Fibroblast of the conjunctiva (primary cell): ENCODE results near the gene PCCA.
"Not testable (repeated sequence)": the region's sequence is repeated elsewhere in the genome, so short reads cannot be mapped to it uniquely, and the experiment has no call there.

Experiments
- DNase-seq: peaks from one replicate; pipeline ENCODE4 v3.0.0-alpha.2; 2010; ENCODE audit warnings: low read depth

PCCA gene

GRCh38 chr13:100524688-100525087, 435.8 kb downstream of the PCCA start:
- not testable (repeated sequence) for DNase-seq

- DNase-seq, result no peak
Measured at GRCh38 chr13:100525453-100526317, 436.8 kb downstream of the PCCA start.

GRCh38 chr13:100526318-100527000, 437.6 kb downstream of the PCCA start:
- no peak for DNase-seq

DNA sequence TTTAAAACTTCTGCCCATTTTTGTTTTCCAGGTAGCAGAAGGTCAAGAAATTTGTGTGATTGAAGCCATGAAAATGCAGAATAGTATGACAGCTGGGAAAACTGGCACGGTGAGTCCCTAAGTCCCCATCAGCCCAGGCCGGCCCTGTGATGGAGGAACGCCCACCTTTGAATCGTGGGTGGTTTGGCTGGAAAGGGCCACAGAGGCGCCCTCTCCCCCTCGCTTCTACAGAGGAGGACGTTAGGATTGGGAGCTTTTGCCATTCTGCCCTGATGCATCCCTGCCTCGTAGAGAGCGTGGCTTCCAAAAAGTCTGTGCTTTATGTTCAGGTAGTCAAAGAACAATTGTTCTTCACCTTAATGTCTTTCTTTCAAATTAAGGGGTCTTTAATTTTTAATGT, 438.8 kb downstream of the PCCA start:
- DNase-seq, result no peak

DNA sequence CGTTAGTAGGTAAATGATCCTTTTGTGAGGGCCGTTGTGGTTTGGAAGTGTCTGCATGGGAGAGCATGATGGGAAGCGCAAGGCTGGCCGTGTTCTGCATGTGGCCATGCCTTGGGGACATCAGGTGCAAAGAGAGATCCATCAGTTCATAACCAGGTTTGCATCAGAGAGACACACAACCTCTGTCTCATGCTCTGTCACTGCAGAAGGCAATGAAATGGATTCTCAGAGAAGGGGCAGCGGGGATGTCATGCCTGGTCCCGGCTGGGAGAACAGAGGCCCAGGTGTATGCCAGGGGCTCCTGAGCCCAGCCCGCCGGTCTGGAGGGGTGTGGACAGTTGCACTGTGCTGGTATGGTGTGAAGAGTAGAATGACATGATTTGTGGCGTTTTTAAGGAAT, 439.5 kb downstream of the PCCA start:
- DNase-seq, result no peak

- no peak for DNase-seq
Measured at GRCh38 chr13:100528820-100529219, 439.9 kb downstream of the PCCA start.

- no peak for DNase-seq
Measured at GRCh38 chr13:100529666-100530377, 440.9 kb downstream of the PCCA start.

DNA sequence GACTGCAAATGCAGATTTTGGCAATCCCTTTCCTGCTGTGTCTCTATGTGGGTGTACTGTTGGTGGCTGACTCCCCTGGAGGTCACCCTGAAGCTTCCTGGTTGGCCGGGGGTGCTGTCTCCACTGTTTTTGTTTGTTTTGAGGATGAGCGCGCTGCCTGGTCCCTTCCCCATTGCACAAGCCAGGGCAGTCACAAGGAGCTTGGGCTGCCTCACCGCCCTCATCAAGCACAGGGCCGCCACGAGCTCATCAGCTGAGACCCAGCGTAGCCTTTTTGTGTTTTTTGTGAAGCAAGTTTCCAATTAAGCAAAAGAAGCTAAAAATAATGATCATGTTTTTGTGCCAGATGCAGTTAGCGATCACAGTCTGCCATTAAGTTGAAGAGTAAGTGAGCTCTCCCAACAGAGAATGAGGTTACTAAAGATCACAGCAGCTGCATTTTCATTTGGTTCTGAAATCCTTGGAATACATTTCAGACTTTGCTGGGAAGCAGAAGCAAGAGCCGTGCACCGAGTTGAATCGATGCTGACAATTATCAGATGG, 441.8 kb downstream of the PCCA start:
- no peak for DNase-seq

DNA sequence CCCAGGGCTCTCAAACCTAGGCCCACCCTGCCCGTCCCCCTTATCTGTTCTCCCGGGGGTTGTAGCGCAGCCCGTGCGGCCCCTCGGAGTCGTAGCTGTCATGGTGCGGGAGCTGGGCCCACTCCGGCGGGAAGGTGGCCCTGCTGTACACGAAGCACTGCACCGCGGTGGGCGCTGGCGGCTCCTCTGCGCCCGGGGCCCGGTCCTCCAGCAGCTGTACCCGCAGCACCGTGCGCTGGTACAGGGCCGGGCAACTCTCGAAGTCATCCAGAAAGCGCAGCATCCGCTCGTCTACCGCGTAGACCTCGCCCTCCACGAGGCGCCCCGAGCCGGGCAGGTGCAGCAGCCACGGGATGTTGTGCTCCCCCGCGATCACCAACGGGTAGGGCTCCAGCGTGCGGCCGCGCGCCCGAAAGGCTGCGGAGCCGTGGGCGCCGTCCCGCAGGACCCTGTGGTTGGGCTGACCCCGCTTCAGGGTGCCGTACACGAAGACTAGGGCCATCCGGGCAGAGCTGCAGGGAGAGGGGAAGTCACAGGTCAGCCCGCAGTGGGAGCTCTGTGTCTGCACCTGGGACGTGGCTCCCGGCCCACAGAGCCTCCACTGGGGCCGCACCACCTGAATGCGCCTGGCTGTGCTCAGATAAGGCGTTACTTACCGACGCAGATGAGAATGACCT, 443.3 kb downstream of the PCCA start:
- no peak for DNase-seq

DNA sequence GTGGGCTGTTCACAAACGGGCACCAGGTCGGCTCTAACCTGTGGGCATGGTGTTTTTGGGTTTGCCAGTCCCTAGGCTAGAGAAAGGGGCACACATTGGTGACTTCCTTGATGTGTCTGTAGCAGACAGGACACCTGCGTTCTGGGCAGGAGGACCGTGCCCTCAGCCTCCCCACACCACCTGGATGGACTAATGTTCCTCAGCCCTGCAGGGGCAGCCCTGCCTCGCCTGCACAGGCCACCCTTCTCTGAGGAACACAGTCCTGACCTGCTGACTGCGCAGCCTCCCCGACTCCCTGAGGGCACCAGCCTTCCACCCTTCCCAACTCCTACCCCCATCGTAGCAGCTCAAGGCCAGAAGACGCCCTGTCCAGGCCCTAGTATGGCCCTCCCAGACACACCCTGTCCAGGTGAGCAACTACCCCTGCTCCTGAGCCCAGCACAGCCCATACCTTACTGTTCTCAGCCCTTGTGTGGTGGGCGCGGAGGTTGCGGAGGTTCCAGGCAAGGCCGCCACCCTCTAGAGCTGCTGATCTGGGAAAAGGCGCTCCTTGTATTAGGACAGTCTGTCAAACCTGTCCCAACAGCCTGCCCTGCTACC, 444.0 kb downstream of the PCCA start:
- DNase-seq, result no peak

GRCh38 chr13:100533588-100534041, 444.7 kb downstream of the PCCA start:
- DNase-seq, result no peak

DNA sequence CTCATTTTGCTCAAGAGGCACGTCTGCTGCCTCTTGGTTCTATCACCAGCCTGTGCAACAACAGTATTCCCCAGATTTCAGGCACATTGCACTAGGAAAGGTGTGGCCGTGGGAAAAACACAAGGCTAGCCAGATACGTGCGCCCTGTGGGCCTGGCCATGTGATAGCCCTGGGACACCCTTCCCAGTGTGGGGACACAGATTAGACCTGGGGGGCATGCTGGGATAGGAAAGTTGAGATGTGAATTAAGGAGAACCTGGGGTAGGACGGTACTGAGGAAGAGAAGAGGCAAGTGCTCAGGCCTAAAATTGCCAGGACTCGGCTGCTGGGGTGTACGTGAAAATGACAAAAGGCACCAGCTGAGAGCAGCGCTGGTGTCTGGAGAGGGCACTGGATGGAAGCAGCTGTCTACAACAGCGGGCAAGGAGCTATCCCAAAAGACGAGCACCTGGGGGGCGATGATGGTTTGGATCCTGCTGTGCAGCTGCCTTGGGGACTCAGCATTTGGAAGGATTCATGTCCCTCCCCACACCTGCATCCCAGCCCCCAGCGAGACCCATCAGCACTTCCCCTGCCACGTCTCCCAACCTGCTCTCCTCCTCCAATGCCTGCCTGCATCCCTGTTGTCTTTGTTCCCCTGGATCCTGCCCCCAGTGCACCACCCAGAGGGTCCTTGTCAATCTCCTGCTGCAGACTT, 445.4 kb downstream of the PCCA start:
- no peak for DNase-seq

DNA sequence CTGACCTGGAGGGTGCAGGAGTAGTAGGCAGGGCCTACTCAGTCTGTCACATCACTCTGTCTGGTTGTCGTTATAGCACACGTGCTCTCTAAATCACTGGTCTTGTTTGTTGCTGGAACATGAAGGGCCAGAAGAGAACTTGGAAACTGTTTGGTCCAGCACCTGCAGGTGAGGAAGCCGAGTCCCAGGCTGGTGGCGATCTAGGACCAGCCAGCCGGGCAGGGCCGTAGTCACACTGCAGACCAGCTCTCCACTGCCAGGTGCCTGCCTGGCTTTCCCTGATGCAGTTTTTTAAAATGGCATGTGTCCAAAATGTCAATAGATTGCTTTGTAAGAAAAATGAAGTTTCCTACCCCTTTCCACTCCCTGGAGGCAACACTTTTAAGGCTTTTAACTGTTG, 446.0 kb downstream of the PCCA start:
- DNase-seq, result no peak

DNA sequence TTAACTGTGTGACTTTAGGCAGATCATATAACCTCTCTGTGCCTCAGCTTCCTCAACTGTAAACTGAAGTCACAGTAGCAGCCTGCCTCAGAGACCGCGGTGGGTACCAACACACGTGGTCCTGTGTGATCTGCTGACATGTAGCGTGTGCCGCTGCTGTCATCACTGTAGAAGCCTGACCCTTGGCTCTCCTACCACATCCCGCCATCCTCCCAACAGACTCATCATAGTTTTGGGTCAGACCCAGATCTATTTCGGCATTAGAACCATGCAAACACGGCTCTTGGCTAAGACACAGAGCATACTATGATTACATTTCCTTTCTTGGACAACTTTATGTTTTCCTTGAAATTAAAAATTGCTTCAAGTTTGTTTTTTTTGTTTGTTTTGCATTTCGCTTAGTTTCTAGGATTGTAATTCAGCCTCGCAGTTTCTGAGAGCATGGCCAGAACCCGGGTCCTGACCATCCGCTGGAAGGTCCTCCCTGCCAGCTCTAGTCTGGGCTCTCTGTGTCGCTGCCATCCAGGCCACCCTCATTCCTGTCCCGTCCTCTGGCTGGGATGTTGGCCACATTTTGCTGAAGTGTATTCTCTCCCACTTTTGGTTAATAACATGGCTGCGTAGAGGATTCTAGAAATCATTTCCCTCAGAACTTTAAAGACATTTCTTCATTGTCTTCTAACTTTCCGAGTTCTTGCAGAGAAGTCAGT, 446.7 kb downstream of the PCCA start:
- no peak for DNase-seq

DNA sequence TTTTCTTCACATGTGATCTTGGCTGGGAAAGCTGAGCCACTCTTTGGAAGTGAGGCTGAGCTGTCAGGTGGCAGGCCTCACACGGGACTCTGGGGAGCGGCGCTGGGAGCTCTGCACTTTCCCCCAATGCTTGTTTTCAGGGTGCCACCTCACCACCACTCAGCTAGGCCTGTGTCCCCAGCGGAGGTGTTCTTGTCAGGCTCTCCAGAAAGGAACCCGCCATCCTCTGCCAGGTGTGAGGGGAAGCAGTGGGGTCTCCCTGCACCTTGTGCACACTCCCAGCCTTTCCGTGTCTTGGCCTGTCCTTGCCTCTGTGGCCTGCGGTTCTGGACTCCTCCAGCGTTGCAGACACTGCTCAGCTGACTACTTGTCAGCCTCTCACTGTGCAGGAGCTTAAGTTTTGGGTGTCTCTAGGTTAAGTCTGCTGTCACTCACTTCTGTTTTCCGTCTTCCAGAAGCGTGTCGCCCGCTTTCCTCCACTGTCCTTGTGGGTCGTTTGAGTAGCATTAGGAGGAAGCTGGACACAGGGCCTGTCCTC, 447.8 kb downstream of the PCCA start:
- DNase-seq, result no peak

DNA sequence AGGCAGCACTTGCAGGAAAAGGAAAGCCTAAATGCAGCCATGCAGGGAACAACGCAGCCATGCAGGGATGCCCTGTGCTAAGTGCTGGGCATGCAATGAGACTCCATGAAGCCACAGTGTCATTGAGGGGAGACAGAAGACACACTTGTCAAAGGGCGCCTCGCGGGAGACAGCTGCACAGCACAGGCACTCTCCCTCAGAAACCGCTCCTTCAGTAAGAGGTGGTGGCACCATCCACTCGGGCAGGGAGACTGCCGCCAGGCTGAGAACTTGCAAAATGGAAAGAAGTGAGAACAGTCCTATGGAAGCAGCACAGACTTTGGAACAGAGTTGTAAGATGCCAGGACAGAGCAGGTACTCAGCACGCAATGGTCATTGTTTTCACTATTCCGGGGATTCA, 448.6 kb downstream of the PCCA start:
- DNase-seq, result no peak

DNA sequence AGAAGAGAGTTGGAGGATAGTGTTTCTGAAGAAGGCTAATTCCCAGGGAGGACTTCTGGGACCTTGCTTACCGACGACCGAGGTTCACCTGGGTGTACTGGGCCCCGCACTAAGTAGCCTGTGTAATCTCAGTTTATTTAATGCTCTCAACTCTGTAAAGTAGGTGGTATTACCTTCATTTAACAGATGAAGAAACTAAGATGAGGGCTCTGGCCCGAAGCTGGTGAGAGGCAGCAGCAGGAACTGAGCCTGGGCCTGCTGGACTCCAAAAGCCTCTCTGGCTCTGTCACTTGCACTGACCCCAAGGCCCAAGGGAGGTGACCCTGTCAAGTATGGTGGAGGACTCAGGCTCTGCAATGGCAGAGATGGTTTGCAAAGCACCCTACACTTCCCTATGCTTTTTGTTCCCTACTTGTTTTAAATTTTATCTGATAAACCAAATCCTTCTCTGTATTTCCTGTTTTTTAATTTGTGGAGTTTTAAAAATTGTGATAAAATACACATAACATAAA, 449.1 kb downstream of the PCCA start:
- DNase-seq, result no peak

DNA sequence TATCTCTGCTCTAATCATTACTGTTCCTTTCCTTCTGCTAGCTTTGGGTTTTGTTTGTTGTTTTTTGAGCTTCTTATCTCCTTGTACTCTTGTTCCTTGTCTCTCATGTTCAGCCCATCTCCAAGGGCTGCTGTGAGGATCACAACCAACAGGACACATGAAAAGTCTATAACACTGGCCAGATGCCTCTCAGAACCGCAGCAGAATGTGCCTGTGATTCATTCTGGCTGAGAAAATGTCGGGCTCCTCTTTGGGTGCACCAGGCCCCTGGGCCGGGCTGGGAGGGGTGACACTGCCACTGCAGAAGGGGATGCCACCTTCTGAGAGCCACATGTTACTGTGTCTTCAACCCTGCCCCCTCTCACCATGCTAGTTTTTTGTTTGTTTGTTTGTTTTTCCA, 451.7 kb downstream of the PCCA start:
- no peak for DNase-seq

- no peak for DNase-seq
Measured at GRCh38 chr13:100541897-100542825, 453.3 kb downstream of the PCCA start.
